Motor neuron (in vitro differentiated cells): ENCODE results near the gene TMEM50B. TPM values are rescaled to one million over a fixed set of nuclear protein-coding genes. Genes with fewer than 3 reads are reported as not detected.

Experiments used
- ATAC-seq, 8 experiments: fragments of 200-7000 bp; cut with Tn5 transposase; replicated peaks in 6 of 8; 2 replicates each; pipeline ENCODE4 v1.8.0; 2021; ENCODE audit warnings: mild to moderate bottlenecking in 8 of 8, moderate library complexity in 8 of 8
- H3K27ac ChIP-seq, 2 donors: fragments of 250-450 bp; sonication (Bioruptor Pico); 2 replicates each; pipeline ENCODE4 v1.9.0; 2021; ENCODE audit warnings: antibody characterized with exemption in 2 of 2, mild to moderate bottlenecking in 2 of 2, moderate library complexity in 1 of 2
- H3K4me1 ChIP-seq, 2 donors: fragments of 250-450 bp; sonication (Bioruptor Pico); replicated peaks in 1 of 2; 2 replicates each; pipeline ENCODE4 v1.6.1; 2021; ENCODE audit warnings: antibody characterized with exemption in 2 of 2, mild to moderate bottlenecking in 2 of 2, moderate library complexity in 1 of 2
- H3K4me3 ChIP-seq, 5 donors: fragments of 250-450 bp; sonication (Bioruptor Pico); 2 replicates each; pipeline ENCODE4 v1.9.0; 2021; ENCODE audit warnings: antibody characterized with exemption in 5 of 5, mild to moderate bottlenecking in 5 of 5, moderate library complexity in 4 of 5
- WGBS, 10 experiments: fragments of 450-650 bp; shearing (Covaris generic); methylation state at CpG; one replicate each; pipeline ENCODE4 v1.0.0; 2022; 5-methylcytosine and 5-hydroxymethylcytosine counted together
- in situ Hi-C, 9 experiments: fragments of 400-800 bp; cut with MboI; loops; one replicate each; pipeline ENCODE4 v1.15.0; 2021; ENCODE audit warnings: low sequenced_read_pairs in 9 of 9, low pct_unique_long_range_greater_than_20kb in 2 of 9; ENCODE audit not compliant: unreplicated experiment in 9 of 9
- total RNA-seq, 8 experiments: library from RNA; unstranded; fragments of 300-600 nt; gene quantifications; 2 replicates each; pipeline versions ENCODE4 v1.2.3 to v1.2.4, GENCODE V29; 2022

Gene TMEM50B
- total RNA-seq, 8 experiments from 2014 or later, result 18.5 to 57.6 (median 31.8) TPM

GRCh38 chr21:33492571-33492970 lies 12.8 kb upstream of the TMEM50B start:
- 0 to 100% (median 83%) methylated on average over 1 to 2 of the region's 2 CpGs; no CpG with 5 or more reads in 1 of the 10 experiments for WGBS, 10 experiments
- ATAC-seq, result no peak
- no peak overlapping the region for H3K4me3 ChIP-seq
- peaks cover 0 to 3% of the 10 kb centered on the region in 2 donors for H3K4me1 ChIP-seq
- in situ Hi-C loops, result no loop called here
- H3K27ac ChIP-seq, result no peak overlapping the region

DNA sequence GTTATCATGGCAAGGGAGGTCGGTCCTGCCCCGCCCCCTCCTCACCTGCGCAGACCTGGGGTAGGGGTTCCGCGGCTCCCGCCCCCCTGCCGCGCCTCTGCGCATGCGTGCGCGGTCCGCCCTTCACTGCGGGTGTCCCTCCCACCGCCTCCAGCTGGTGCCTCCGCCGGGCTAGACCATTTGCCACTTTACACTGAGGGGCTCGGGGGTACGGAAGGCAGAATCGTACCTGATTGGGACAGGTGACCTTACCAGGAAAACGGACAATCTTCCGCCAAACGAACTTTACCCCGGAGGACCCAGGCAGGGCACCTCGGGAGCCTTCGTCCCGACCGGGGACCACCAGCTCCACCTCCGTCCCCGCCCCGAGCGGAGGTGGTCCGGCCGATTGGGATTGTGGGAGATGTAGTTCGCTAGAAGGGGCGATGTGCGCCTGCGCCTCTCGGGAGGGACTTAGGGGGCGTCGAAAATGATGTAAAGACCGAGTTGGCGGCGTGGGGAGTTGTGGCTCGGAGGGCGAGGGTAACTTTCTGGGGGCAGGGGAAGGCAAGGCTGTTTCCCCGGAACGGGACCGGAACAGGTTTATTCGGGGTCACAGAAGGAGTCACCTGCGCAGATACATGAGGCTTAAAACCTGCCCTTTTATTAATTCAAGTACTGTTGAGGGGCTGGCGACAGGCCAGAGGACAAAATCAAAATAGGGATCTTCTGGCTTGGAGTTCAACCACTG lies 11.8 kb upstream of the TMEM50B start, which contains the start of gene DNAJC28:
Gene DNAJC28 (minus strand): TSS at position 344 of the 730 bp plus-strand sequence. CDS start 2,323 bp downstream, outside the sequence.
- peak; percentile 97 to 98 (median 98) for ATAC-seq
- peaks cover 0 to 3% of the 10 kb centered on the region in 2 donors for H3K4me1 ChIP-seq
- 0 to 36% (median 0%) methylated on average over 1 to 11 of the region's 52 CpGs; no CpG with 5 or more reads in 5 of the 10 experiments for WGBS, 10 experiments
- H3K4me3 ChIP-seq, result peak within 1 kb of the TSS; percentile 80 to 100 (median 92)
- in situ Hi-C loops, result no loop called here
- H3K27ac ChIP-seq, result peak within 1 kb of the TSS; percentile 83 to 88

- in situ Hi-C loops, result no loop called here
- WGBS, 10 experiments, result 13 to 60% (median 36%) methylated on average over 1 to 9 of the region's 12 CpGs; no CpG with 5 or more reads in 1 of the 10 experiments
- Histone ChIP-seq H3K4me3 (peak overlapping the region; percentile 80 to 100 (median 92)), H3K27ac (no peak overlapping the region), H3K4me1 (peaks cover 0 to 3% of the 10 kb centered on the region in 2 donors)
- ATAC-seq, result peak in 3 of 8 experiments; percentile 3 to 6 (median 5)
Observed at GRCh38 chr21:33490991-33491372, 11.2 kb upstream of the TMEM50B start.

- Histone ChIP-seq H3K4me1 (peaks cover 0 to 3% of the 10 kb centered on the region in 2 donors), H3K27ac (no peak overlapping the region), H3K4me3 (no peak overlapping the region)
- in situ Hi-C loops, result no loop called here
- WGBS, 10 experiments, result 55 to 95% (median 80%) methylated on average over 1 to 4 of the region's 4 CpGs
- ATAC-seq, result no peak
Observed at GRCh38 chr21:33488936-33489335, 9.2 kb upstream of the TMEM50B start.

DNA sequence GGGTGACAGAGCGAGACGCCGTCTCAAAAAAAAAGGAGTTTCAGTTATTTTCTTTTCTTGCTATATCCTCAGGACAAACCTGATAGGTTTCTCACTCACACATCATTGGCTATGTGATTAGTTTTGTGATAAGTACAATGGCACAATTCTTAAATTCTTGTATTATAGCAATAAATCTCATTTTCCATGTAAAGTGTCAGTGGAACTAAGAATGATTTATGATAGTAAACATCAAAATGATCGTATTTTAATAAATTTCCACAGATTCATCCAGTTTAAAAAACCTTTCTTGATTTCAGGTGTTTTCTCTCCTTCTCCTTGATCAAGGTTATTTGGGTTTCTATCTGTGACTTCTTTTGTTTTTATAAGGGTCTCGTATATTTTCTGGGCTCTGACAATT lies 8.2 kb upstream of the TMEM50B start:
- in situ Hi-C loops, result no loop called here
- WGBS, 10 experiments, result 64 to 96% (median 89%) methylated on average over 2 to 5 of the region's 5 CpGs
- Histone ChIP-seq H3K4me3 (no peak overlapping the region), H3K4me1 (peaks cover 0 to 3% of the 10 kb centered on the region in 2 donors), H3K27ac (no peak overlapping the region)
- no peak for ATAC-seq

- WGBS, 10 experiments, result 62 to 100% (median 90%) methylated on average over 1 to 6 of the region's 9 CpGs; no CpG with 5 or more reads in 1 of the 10 experiments
- in situ Hi-C loops, result no loop called here
- H3K4me1 ChIP-seq, result peaks cover 0 to 4% of the 10 kb centered on the region in 2 donors
- H3K4me3 ChIP-seq, result no peak overlapping the region
- H3K27ac ChIP-seq, result no peak overlapping the region
- no peak for ATAC-seq
Observed at GRCh38 chr21:33481314-33481943, 1.7 kb upstream of the TMEM50B start.

- in situ Hi-C loops, result no loop called here
- peak overlapping the region; percentile 60 to 89 (median 83) for H3K4me3 ChIP-seq
- peaks cover 0 to 4% of the 10 kb centered on the region in 2 donors for H3K4me1 ChIP-seq
- WGBS, 10 experiments, result 5 to 100% (median 28%) methylated on average over 3 to 15 of the region's 17 CpGs
- peak overlapping the region; percentile 66 to 73 for H3K27ac ChIP-seq
- no peak for ATAC-seq
Observed at GRCh38 chr21:33480481-33481103, 818 bp upstream of the TMEM50B start.

DNA sequence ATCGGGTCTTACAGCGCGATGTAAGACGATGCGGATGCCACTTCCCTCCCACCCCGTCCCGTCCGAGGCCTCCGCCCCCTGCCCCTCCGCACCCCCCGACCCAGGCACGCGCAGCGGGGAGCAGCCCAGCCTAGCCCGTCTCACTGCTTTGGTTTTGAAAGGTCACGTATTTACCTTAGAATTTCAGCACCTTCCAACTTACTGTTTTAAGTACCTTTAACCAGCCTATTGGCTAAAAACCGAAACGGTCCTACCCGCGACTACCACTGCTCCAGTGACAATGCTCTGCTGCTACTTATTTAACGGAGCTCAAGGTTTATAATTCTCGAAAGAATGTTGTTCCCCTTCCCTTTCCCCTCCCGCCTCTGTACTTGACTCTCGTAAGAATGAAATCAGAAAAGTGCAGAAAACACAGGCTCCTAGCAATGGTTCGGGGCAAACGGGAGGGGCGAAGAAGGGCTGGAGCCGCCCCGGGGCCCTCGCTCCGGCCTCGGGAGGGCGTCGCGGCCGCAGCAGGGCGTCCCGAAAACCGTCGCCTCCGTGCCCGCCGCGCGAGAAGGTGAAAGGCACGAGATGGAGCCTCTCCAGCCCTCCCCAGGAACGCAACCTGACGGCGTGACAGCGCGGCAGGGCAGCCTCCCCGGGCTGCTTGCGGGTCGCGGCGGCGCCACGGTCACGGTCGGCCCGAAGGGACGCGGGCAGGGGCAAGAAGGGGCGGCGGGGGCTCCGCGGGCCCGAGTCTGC lies 667 bp downstream of the TMEM50B start:
- Histone ChIP-seq H3K4me1 (peaks cover 0 to 4% of the 10 kb centered on the region in 2 donors), H3K27ac (peak overlapping the region; percentile 81 to 92), H3K4me3 (peak overlapping the region; percentile 60 to 89 (median 83))
- in situ Hi-C loops, result no loop called here
- WGBS, 10 experiments, result 0 to 5% (median 1%) methylated on average over 2 to 17 of the region's 68 CpGs; no CpG with 5 or more reads in 3 of the 10 experiments
- peak in 4 of 8 experiments; percentile 4 to 32 (median 24) for ATAC-seq

- H3K4me1 ChIP-seq, result peaks cover 0 to 4% of the 10 kb centered on the region in 2 donors
- in situ Hi-C loops, result no loop called here
- ATAC-seq, result no peak
- H3K27ac ChIP-seq, result no peak overlapping the region
- H3K4me3 ChIP-seq, result peak overlapping the region; percentile 60 to 89 (median 83)
- WGBS, 10 experiments, result 40 to 100% (median 60%) methylated on average over 1 to 9 of the region's 9 CpGs; no CpG with 5 or more reads in 4 of the 10 experiments
Observed at GRCh38 chr21:33478182-33478581, 1.6 kb downstream of the TMEM50B start.

DNA sequence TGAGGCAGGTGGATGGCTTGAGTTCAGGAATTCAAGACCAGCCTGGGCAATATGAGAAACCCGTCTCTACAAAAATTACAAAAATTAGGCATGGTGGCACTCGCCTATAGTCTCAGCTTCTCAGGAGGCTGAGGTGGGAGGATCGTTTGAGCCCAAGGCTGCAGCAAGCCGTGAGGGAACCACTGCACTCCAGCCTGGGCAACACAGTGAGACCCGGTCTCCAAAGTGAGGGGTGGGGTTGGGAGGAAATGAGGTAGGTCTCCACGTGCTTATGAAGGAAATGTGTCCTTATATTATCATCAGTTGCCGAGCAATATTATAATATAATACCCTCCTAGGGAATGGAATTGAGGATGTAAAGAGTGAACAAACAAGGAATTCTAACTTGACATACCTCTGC lies 2.7 kb downstream of the TMEM50B start:
- H3K4me3 ChIP-seq, result no peak overlapping the region
- 67 to 100% (median 93%) methylated on average over 1 to 6 of the region's 7 CpGs; no CpG with 5 or more reads in 2 of the 10 experiments for WGBS, 10 experiments
- peaks cover 0 to 4% of the 10 kb centered on the region in 2 donors for H3K4me1 ChIP-seq
- no peak for ATAC-seq
- in situ Hi-C loops, result no loop called here
- no peak overlapping the region for H3K27ac ChIP-seq

- no peak for ATAC-seq
- in situ Hi-C loops, result no loop called here
- H3K4me3 ChIP-seq, result no peak overlapping the region
- peaks cover 0 to 3% of the 10 kb centered on the region in 2 donors for H3K4me1 ChIP-seq
- 41 to 100% (median 100%) methylated on average over 1 to 2 of the region's 3 CpGs; no CpG with 5 or more reads in 4 of the 10 experiments for WGBS, 10 experiments
- no peak overlapping the region for H3K27ac ChIP-seq
Observed at GRCh38 chr21:33473344-33473743, 6.4 kb downstream of the TMEM50B start.

DNA sequence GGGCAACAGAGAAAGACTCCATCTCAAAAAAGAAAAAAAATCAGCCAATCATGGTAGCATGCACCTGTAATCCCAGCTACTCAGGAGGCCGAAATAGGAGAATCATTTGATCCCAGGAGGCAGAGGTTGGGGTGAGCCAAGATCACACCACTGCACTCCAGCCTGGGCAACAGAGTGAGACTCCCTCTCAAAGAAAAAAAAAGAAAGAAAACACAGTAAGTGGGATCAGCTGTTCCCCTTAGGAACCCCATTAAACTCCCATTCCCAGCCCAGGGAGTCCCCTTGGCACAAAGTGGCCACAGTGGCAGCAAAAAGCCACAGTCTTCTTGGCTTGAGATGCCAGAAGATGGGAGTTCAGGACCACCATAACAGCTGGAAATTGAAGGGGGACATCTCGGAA lies 9.1 kb downstream of the TMEM50B start:
- in situ Hi-C loops, result no loop called here
- no peaks in the 10 kb centered on the region for H3K4me1 ChIP-seq
- ATAC-seq, result no peak
- WGBS, 10 experiments, result 100% methylated on average over 1 to 2 of the region's 2 CpGs; no CpG with 5 or more reads in 5 of the 10 experiments
- no peak overlapping the region for H3K27ac ChIP-seq
- H3K4me3 ChIP-seq, result no peak overlapping the region
